Aorta (tissue), 5 donors: ENCODE data around the gene NSD1. TPM values are rescaled to one million over a fixed set of nuclear protein-coding genes. Genes with fewer than 3 reads are reported as not detected.

Source experiments
- ATAC-seq: fragments of 200-7000 bp; cut with Tn5 transposase; one replicate; pipeline ENCODE4 v1.9.1; 2022; ENCODE audit warnings: moderate library complexity; ENCODE audit not compliant: low FRiP score
- DNase-seq, 2 donors: peaks; one replicate each; pipeline ENCODE4 v3.0.0-alpha.2; 2020
- H3K27ac ChIP-seq, 2 donors: one replicate each; pipeline ENCODE4 v1.5.1; 2013; ENCODE audit warnings: low read length in 2 of 2, mild to moderate bottlenecking in 2 of 2, moderate library complexity in 2 of 2, control low read depth in 1 of 2, inconsistent platforms in 1 of 2, low read depth in 1 of 2
- H3K27me3 ChIP-seq, 2 donors: one replicate each; pipeline ENCODE4 v1.6.1; 2013; ENCODE audit warnings: control low read depth in 1 of 2, low read length in 1 of 2, mild to moderate bottlenecking in 1 of 2, moderate library complexity in 1 of 2; ENCODE audit not compliant: insufficient read depth in 2 of 2, control insufficient read depth in 1 of 2
- H3K36me3 ChIP-seq, 2 donors: one replicate each; pipeline ENCODE4 v1.6.1; 2013; ENCODE audit warnings: control low read depth in 1 of 2, low read length in 1 of 2, mild to moderate bottlenecking in 1 of 2; ENCODE audit not compliant: insufficient read depth in 2 of 2, control insufficient read depth in 1 of 2
- H3K4me1 ChIP-seq, 2 donors: one replicate each; pipeline ENCODE4 v1.6.1; 2013; ENCODE audit warnings: low read length in 2 of 2, control low read depth in 1 of 2, mild to moderate bottlenecking in 1 of 2, moderate library complexity in 1 of 2; ENCODE audit not compliant: insufficient read depth in 2 of 2, control insufficient read depth in 1 of 2
- H3K4me3 ChIP-seq, 2 donors: one replicate each; pipeline ENCODE4 v1.5.1; 2013; ENCODE audit warnings: low read length in 2 of 2, control low read depth in 1 of 2, mild to moderate bottlenecking in 1 of 2
- H3K9me3 ChIP-seq: one replicate; pipeline ENCODE4 v1.6.1; 2013; ENCODE audit warnings: mild to moderate bottlenecking, low read length; ENCODE audit not compliant: control insufficient read depth
- WGBS, 2 donors: extraction: QIAGEN DNeasy Blood & Tissue Kit; methylation state at CpG; one replicate each; pipeline ENCODE4 v1.1.7; 2013; 5-methylcytosine and 5-hydroxymethylcytosine counted together
- intact Hi-C, 2 donors: fragments of 100-400 bp; cut with DNase I; formaldehyde crosslinking; loops; one replicate each; pipeline versions ENCODE4 v1.14.2 to v1.15.0; 2022
- polyA plus RNA-seq, 2 donors: library from polyadenylated mRNA; stranded (reverse); fragments of 200-250 nt; gene quantifications; one replicate each; pipeline ENCODE4 v1.2.3, GENCODE V29; 2013
- total RNA-seq, 2 donors: library from RNA; stranded (reverse); fragmentation: NEBNext Ultra II Directional; extraction: Animal tissue kit (Norgen Biotek cat#: 25700); gene quantifications; one replicate each; pipeline ENCODE4 v1.2.1, GENCODE V29; 2021
- donor health status: healthy with polysubstance abuse.
- donor health status: Bipolar disorder and iron deficiency.
- donor health status: DM: no; HTN: no; CAD: no.
- donor health status: DM: no; HTN: no; CAD: no.
- donor health status: DM: yes; HTN: yes; CAD: no.

NSD1 gene
- total and polyA plus RNA-seq, 4 donors: 6.8 to 96.9 (median 35.3) TPM

DNA sequence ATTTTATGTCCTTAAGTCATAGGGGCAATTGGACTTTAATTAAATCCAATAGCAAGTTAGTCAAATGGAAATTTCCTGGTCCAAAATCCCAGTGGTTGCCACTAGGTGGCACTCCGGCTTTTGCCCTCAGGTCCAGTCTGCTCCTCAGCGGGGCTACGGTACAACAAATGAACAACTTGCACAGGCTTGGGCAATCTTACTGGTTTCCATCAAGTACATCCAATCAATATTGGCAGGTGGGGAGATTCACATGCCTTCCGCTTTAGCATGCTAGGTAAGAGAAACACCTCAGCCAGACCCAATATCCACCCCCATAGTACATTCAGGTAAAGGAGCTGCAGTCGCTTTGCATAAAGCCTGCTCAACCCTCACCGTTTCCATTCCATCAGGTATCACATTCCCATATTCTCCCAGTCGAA is 184.4 kb downstream of the NSD1 start:
- ATAC-seq: no peak
- intact Hi-C loops: no loop called here
- 39 to 41% methylated on average over 7 of the region's 7 CpGs for WGBS, 2 donors
- H3K4me3 ChIP-seq: no peak overlapping the region
- H3K4me1 ChIP-seq: no peaks in the 10 kb centered on the region
- H3K27ac ChIP-seq: no peak overlapping the region
- H3K9me3 ChIP-seq: no peaks in the 10 kb centered on the region
- H3K36me3 ChIP-seq: no peaks in the 10 kb centered on the region
- DNase-seq: peak in 1 of 2 donors; percentile 82
- no peaks in the 10 kb centered on the region for H3K27me3 ChIP-seq

- H3K4me3 ChIP-seq: no peak overlapping the region
- WGBS, 2 donors: 94 to 95% methylated on average over 14 of the region's 14 CpGs
- intact Hi-C loops: no loop called here
- H3K9me3 ChIP-seq: no peaks in the 10 kb centered on the region
- no peak for ATAC-seq
- H3K4me1 ChIP-seq: no peaks in the 10 kb centered on the region
- no peak overlapping the region for H3K27ac ChIP-seq
- peak in 1 of 2 donors; percentile 55 for DNase-seq
- no peaks in the 10 kb centered on the region for H3K27me3 ChIP-seq
- H3K36me3 ChIP-seq: peaks cover 0 to 1% of the 10 kb centered on the region in 2 donors
Measured at GRCh38 chr5:177319913-177320588, 186.5 kb downstream of the NSD1 start.

DNA sequence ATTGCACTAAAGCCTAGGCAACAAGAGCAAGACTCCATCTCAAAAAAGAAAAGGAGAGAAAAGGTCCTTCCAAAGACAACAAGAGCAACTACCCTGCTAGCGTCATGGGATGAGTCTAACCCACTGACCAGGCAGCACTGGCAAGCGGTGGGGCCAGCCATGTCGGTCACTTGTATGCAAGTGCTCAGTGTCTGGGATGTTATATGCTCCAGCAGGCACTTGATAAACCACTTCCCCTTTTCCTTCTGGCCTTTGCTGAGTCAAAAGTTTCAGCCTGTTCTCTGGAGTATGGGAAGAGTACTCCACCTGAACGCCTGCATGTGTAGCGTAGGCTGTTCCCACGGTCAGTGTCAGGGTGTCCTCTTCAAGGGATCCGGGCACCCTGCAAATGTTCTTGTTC is 187.3 kb downstream of the NSD1 start:
- ATAC-seq (no peak), DNase-seq (peak; percentile 67 to 76)
- Histone ChIP-seq H3K27ac (no peak overlapping the region), H3K27me3 (no peaks in the 10 kb centered on the region), H3K9me3 (no peaks in the 10 kb centered on the region), H3K36me3 (peaks cover 0 to 2% of the 10 kb centered on the region in 2 donors), H3K4me3 (no peak overlapping the region), H3K4me1 (no peaks in the 10 kb centered on the region)
- WGBS, 2 donors: 94 to 95% methylated on average over 7 of the region's 7 CpGs
- intact Hi-C loops: no loop called here

GRCh38 chr5:177325868-177326381 is 192.4 kb downstream of the NSD1 start:
- 76 to 88% methylated on average over 1 of the region's 1 CpG for WGBS, 2 donors
- ATAC-seq (no peak), DNase-seq (peak in 1 of 2 donors; percentile 46)
- Histone ChIP-seq H3K27me3 (no peaks in the 10 kb centered on the region), H3K9me3 (no peaks in the 10 kb centered on the region), H3K4me3 (no peak overlapping the region), H3K36me3 (peaks cover 0 to 4% of the 10 kb centered on the region in 2 donors), H3K27ac (no peak overlapping the region), H3K4me1 (no peaks in the 10 kb centered on the region)
- intact Hi-C loops: no loop called here

DNA sequence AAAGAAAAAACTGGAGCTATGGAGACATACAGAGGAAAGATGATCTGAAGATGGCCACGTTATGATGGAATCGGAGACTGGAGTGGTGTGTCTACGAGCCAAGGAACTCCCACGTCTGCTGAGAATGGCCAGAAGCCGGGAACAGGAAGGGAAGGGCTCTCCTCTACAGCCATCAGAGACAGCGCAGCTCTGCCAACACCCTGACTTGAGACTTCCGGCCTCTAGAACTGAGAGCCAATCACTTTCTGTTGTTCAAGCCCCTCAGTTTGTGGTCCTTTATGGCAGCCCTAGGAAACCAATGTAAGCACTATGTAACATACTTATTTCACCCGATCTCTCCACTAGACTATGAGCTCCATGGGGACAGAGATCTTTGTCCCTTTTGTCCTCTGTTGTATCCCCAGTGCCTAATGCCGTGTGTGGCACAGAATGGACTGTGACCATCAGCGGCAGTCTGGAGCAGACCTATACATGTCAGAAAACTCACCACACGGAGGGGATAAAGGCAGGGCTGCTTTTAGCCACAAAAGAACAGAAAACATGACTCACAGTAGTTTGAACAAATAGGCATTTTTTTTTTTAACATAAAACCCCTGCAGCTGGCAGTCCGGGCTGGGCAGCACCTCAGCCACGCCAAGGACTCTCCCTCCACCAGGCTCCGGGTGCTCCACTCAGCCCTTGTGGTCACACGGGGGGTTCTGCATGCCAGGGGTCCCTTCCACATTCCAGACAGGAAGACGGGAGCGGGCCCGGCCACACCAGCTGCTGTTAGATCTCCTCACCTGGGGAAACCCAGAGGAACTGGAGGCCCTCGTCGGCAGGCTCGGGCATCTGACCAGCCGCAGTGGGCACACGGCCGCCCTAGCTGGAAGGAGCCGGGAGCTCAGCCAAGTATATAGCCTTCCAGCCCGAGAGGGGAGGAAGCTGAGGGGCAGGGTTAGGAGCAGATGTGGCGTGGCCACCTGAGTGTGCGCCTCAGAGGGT is 194.3 kb downstream of the NSD1 start:
- Histone ChIP-seq H3K4me1 (no peaks in the 10 kb centered on the region), H3K27ac (no peak overlapping the region), H3K9me3 (no peaks in the 10 kb centered on the region), H3K36me3 (peaks cover 0 to 4% of the 10 kb centered on the region in 2 donors), H3K27me3 (no peaks in the 10 kb centered on the region), H3K4me3 (no peak overlapping the region)
- DNase-seq (peak; percentile 70 to 79), ATAC-seq (peak; percentile 76)
- 80 to 83% methylated on average over 28 of the region's 28 CpGs for WGBS, 2 donors
- intact Hi-C loops: no loop called here

DNA sequence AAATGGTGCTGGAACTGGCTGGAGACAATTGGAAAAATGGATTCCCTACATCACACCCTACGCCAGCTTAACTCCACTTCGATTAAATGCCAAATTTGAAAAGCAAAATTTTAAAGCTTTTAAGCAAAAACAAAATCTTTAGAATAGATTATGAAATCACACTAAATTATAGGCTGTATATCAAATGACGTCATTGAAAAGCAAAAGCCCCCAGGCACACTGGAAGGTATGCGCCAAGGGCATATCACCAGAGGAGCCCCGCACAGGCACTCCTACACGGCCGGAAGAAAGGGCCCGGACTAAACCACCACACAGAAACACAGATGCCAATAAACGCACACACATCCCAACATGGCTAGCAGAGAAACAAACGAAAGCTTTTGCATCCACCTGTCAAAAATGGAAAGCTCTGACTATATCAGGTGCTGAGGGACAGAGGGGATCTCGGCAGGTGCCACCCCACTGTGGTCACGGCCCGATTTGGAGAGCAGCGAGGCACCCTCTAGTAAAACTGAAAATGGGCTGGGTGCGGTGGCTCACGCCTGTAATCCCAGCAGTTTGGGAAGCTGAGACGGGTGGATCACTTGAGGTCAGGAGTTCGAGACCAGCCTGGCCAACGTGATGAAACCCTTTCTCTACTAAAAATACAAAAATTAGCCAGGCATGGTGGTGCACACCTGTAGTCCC is 195.1 kb downstream of the NSD1 start:
- Histone ChIP-seq H3K4me1 (no peaks in the 10 kb centered on the region), H3K27me3 (no peaks in the 10 kb centered on the region), H3K36me3 (peaks cover 0 to 4% of the 10 kb centered on the region in 2 donors), H3K4me3 (no peak overlapping the region), H3K9me3 (no peaks in the 10 kb centered on the region), H3K27ac (no peak overlapping the region)
- DNase-seq (peak in 1 of 2 donors; percentile 59), ATAC-seq (no peak)
- intact Hi-C loops: no loop called here
- WGBS, 2 donors: 91 to 94% methylated on average over 19 of the region's 19 CpGs

- Histone ChIP-seq H3K9me3 (no peaks in the 10 kb centered on the region), H3K27me3 (no peaks in the 10 kb centered on the region), H3K4me3 (no peak overlapping the region), H3K4me1 (no peaks in the 10 kb centered on the region), H3K36me3 (peaks cover 0 to 8% of the 10 kb centered on the region in 2 donors), H3K27ac (no peak overlapping the region)
- intact Hi-C loops: no loop called here
- peak in 1 of 2 donors; percentile 14 for DNase-seq
- WGBS, 2 donors: 86 to 87% methylated on average over 6 of the region's 6 CpGs
- no peak for ATAC-seq
Measured at GRCh38 chr5:177329883-177330282, 196.3 kb downstream of the NSD1 start.
